Left renal pelvis (tissue), 4 donors: ENCODE results near the gene ARPC2. TPM values are rescaled to one million over a fixed set of nuclear protein-coding genes. Genes with fewer than 3 reads are reported as not detected.

Experiments used
- DNase-seq, 4 donors: peaks; one replicate each; pipeline ENCODE4 v3.0.0-alpha.2; 2013; ENCODE audit warnings: low read depth in 4 of 4, low spot score in 3 of 4
- polyA plus RNA-seq, 4 donors: library from polyadenylated mRNA; unstranded; fragments of 120-200 nt; gene quantifications; one replicate each; pipeline ENCODE4 v1.2.1, GENCODE V29; 2013; ENCODE audit not compliant: insufficient read length in 4 of 4

Gene ARPC2
- polyA plus RNA-seq, 4 donors: 216 to 275 (median 255) TPM

GRCh38 chr2:218285604-218286003, 68.6 kb downstream of the ARPC2 start:
- no peak for DNase-seq

GRCh38 chr2:218286570-218287459, 69.8 kb downstream of the ARPC2 start:
- no peak for DNase-seq

GRCh38 chr2:218289639-218290315, 72.8 kb downstream of the ARPC2 start:
- DNase-seq: no peak

- DNase-seq: no peak
These were observed 73.6 kb downstream of the ARPC2 start for GRCh38 chr2:218290316-218291261.

GRCh38 chr2:218291318-218292047, 74.5 kb downstream of the ARPC2 start:
- no peak for DNase-seq

- no peak for DNase-seq
These were observed 75.3 kb downstream of the ARPC2 start, which contains the start of gene TMBIM1 for GRCh38 chr2:218292048-218293014. Gene TMBIM1 (minus strand): TSS chr2:218292503. CDS start chr2:218282141, 10,362 bp downstream.

GRCh38 chr2:218293715-218294429, 76.9 kb downstream of the ARPC2 start:
- DNase-seq: no peak

GRCh38 chr2:218294430-218295022, 77.5 kb downstream of the ARPC2 start:
- no peak for DNase-seq

- DNase-seq: no peak
These were observed 78.0 kb downstream of the ARPC2 start for GRCh38 chr2:218295029-218295428.

- no peak for DNase-seq
These were observed 79.2 kb downstream of the ARPC2 start for GRCh38 chr2:218296200-218296599.

- DNase-seq: no peak
These were observed 79.9 kb downstream of the ARPC2 start for GRCh38 chr2:218296847-218297246.

GRCh38 chr2:218298314-218298875, 81.4 kb downstream of the ARPC2 start:
- DNase-seq: no peak

GRCh38 chr2:218300141-218300540, 83.2 kb downstream of the ARPC2 start:
- DNase-seq: no peak

- peak in 3 of 4 donors; percentile 82 to 87 (median 85) for DNase-seq
These were observed 84.3 kb downstream of the ARPC2 start for GRCh38 chr2:218301176-218301819.
